ENCODE measurements around the gene ECT2. TPM values are rescaled to one million over a fixed set of nuclear protein-coding genes. Genes with fewer than 3 reads are reported as not detected.

ECT2 gene
- total RNA-seq, 1 donor, result 23.2 TPM

DNA sequence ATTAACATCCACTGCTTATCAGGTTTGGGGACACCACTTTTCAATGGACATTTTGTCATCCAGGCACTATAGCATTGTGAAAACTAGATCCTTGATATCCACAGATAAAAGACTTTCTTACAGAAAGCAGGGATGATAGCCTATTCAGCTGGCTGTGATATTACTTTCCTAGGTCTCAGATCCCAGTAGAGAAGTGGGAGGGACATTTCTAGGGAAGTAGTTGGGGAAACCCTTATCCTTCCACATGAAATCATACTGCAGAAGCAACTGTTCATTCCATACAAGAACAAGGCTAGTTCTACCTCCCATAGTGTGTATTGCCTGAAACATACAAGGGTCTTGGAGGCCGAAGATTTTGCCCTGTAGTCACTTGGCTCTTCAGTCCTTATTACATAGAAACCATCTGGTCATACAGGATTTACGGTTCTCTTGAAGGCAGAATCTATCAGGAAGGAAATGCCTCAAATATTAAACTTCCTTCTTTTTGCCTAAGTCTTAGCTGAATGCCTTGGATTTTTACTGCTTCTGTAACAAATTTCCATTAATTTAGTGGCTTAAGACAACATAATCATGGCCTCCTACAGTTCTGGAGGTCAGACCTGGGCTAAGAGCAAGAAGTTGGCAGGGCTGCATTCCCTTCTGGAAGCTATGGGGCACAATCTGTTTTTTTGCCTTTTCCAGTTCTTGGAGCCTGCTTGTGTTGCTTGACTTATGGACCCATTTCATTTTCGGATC, 119.4 kb downstream of the ECT2 start:
- TF ChIP-seq, protein P1, sequence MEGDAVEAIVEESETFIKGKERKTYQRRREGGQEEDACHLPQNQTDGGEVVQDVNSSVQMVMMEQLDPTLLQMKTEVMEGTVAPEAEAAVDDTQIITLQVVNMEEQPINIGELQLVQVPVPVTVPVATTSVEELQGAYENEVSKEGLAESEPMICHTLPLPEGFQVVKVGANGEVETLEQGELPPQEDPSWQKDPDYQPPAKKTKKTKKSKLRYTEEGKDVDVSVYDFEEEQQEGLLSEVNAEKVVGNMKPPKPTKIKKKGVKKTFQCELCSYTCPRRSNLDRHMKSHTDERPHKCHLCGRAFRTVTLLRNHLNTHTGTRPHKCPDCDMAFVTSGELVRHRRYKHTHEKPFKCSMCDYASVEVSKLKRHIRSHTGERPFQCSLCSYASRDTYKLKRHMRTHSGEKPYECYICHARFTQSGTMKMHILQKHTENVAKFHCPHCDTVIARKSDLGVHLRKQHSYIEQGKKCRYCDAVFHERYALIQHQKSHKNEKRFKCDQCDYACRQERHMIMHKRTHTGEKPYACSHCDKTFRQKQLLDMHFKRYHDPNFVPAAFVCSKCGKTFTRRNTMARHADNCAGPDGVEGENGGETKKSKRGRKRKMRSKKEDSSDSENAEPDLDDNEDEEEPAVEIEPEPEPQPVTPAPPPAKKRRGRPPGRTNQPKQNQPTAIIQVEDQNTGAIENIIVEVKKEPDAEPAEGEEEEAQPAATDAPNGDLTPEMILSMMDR (IDR thresholded peaks at IDR 0.05; ENCODE audit: extremely low read depth, low read depth, low read length), result no peak
- peaks cover 3% of the 10 kb centered on the region for H3K27me3 ChIP-seq (ENCODE audit: insufficient read depth, low read length)
- H3K27ac ChIP-seq (ENCODE audit: low read depth, low read length), result no peak overlapping the region
- H3K4me1 ChIP-seq (ENCODE audit: insufficient read depth, low read length), result no peaks in the 10 kb centered on the region
- no peak overlapping the region for H2AFZ ChIP-seq (ENCODE audit: low read length)
- H3K79me2 ChIP-seq (ENCODE audit: insufficient read depth, low read length), result no peaks in the 10 kb centered on the region
- no peak overlapping the region for H3K4me3 ChIP-seq (ENCODE audit: insufficient read depth, low read length)
- H4K20me1 ChIP-seq (ENCODE audit: insufficient read depth, low read length), result no peaks in the 10 kb centered on the region
- H3K4me2 ChIP-seq (ENCODE audit: insufficient read depth, low read length), result no peak overlapping the region
- DNase-seq (ENCODE audit: insufficient read length, low spot score, missing footprints), result no peak
- H3K9me3 ChIP-seq (ENCODE audit: low read depth, low read length), result no peaks in the 10 kb centered on the region
- no peaks in the 10 kb centered on the region for H3K36me3 ChIP-seq (ENCODE audit: insufficient read depth, low read length)

Small RNA genes lying within 50 kb of the gene (small RNA-seq; reads per million reads assigned to genes)
- gene AC108667.1, result not detected
- gene RF00139, result not detected
- gene RNU4-4P, result not detected
- gene RNU6-547P, result not detected

Other genes starting within 250 kb of the ECT2 start
- 3.5 and 4.0 TPM in 2 replicates for gene TNFSF10, start 227.3 kb upstream of the ECT2 start, total RNA-seq
- 9.7 and 10.9 TPM in 2 replicates for gene NCEH1, start 39.7 kb upstream of the ECT2 start, total RNA-seq

All from osteoblast (primary cell).